ENCODE measurements around the gene ANXA11.

Gene ANXA11

DNA sequence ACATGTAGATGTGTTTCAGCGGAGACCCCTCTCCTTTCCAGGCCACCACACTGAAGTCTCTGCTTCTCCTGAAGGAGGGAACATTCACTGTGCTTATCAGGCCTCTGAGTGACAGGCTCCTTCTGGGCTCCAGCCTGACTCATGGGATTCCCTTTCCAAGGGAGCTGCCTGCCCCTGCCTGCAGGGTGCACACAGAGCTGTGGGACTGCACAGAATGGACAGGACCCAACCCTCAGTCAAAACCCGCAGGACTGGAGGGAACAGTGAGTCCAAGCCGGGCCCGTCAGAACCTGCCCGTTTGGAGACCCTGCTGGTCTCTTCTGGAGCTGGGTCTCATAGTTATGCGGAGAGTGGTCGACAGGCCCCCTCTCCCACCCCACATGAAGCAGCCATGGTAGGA, 40.2 kb downstream of the ANXA11 start:
- DNase-seq (ENCODE audit: low read depth), result peak; percentile 73

DNA sequence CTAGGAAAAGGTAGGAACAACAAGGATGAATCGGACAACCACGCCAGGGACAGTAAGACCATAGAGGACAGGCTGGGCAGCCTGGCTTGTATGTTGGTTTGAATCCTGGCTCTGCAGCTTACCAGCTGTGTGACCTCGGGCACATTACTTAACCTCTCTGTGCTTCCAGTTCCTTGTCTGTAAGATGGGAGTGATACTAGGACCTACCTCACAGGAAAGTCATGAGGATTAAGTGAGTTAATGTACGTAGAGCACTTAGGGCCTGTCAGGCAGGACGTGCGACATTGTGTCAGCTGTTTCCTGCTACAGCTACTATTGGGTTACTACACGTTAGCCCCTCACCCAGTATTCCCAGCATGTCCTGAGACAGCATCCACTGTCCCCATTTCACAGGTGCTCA, 40.7 kb downstream of the ANXA11 start:
- DNase-seq (ENCODE audit: low read depth), result no peak

DNA sequence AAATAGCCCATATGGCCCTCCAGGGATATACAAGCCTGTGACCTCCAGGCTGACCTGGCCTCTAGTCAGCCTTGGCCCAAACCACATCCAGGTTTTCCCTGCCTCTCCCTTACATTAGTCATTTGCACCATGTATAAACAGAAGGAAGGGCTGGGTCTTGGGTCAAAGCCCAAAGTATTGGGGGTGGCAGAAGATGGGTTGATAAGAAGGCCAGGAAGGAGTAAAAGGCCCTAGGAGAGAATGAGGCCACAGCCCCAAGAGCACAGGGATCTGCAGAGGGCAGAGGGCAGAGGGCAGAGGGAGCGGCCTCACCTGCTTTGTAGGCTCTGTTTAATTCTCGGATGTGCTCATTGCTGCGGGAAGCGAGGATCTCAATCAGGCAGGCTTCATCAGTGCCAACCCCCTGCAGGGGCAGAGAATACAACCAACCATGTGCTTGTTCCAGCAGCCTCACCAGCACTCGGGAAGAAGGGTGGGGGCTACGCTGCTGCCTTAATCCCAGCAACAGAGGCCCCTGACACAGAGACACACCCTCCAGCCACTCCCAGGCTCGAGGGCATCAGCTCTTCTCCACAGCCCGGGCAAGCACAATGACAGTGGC, 41.5 kb downstream of the ANXA11 start:
- DNase-seq (ENCODE audit: low read depth), result peak; percentile 87

DNA sequence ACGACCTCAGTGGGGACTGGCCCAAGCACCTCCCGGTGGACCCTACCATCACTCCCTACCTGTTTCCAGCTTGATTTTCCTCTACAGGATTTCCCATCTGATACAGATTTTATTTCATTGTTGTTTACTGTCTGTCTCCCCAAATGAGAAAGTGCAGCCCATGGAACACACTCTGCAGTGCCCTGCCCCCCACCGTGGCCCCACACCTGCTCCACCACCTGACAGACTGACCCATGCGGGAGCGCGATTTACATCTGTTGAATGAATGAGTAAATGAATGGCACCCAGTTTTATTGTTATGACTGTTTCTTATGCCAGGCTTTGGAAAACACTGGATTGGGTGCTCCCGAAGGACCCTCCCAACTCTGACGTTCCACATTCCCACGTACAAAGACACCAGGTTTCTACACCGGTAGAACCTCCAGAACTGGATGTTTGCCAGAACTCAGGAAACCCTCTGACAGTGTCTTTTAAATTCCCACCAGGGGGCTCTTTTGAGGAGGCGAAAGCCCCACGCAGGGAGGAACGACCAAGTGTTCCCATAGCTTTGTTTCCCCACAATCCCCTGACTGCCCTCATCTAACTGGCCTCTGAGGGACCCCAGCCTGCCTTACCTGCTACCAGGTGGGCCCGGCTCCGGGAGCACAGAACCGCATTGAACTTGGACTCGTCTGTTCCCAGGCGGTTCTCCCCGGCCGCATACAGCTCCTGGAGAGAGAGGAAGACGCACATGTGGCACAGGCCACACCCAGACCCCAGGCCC, 43.8 kb downstream of the ANXA11 start:
- DNase-seq (ENCODE audit: low read depth), result no peak

DNA sequence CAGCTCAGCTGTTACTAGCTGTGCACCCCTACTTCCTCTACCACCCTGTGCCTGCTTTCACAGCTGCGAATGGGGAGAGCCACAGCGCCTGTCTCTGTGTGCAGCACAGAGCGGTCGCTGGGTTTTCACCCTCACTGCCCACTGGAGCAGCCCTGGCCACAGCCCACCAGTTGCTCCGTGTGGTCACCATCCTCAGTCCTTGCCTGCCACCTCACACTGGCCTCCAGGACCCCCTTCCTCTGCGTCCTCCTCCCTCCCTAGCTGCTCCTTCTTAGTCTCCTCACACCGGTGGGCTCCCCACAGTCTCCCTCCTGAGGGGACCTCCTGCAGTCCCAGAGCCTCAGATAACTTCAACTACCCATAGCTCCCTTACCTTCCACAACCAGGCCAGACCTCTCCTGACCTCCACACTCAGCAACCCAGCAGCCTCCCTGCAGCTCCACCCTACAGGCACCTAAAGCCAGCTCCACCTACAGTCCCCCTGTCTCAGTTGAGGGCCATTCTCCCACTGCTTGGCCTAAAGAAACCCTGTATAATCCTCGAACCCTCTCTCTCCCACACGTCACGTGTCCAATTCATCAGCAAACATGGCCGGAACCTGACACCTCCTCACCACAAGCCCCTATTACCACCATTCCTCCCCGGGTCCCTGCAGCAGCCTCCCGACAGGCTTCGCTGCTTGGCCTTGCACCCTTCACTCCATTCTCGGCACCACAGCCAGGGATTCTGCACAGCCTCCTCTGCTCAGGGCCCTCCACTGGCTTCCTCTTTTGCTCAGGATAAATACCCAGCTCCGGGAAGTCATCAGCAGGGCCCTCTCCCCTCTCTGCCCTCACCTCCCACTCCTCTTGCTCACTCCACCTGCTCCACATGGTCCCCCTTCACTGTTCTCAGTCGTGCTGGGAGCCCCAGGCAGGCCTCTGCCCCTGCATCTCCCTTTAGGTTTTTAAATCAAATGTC, 44.7 kb downstream of the ANXA11 start:
- DNase-seq (ENCODE audit: low read depth), result no peak

DNA sequence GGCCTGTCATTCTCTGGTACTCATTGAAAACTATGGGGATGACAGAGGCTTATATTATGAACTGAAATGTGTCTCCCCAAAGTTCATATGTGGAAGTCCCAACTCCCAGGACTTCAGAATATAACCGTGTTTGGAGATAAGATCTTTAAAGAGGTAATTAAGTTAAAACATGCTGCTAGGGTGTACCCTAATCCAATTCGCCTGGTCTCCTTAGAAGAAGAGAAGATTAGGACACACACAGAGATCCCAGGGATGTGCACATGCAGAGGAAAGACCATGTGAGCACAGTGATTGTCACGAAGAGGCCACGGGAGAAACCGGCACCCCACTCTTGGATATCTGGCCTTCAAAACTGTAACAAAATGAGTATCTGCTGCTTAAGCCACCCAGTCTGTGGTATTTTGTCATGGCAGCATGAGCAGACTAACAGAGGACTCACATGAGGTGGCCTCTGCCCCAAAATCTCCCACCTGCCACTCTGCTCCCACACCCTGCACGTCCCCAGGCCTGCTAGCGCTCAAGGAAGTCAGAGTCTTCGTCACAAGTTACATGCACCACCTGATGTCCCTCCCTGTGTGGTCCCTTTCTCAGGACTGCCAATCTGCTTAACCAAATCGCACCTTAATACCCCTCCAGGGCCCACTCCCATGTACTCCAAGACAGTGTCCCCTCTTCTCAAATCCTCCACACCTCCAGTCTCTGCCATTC, 46.0 kb downstream of the ANXA11 start:
- DNase-seq (ENCODE audit: low read depth), result no peak

DNA sequence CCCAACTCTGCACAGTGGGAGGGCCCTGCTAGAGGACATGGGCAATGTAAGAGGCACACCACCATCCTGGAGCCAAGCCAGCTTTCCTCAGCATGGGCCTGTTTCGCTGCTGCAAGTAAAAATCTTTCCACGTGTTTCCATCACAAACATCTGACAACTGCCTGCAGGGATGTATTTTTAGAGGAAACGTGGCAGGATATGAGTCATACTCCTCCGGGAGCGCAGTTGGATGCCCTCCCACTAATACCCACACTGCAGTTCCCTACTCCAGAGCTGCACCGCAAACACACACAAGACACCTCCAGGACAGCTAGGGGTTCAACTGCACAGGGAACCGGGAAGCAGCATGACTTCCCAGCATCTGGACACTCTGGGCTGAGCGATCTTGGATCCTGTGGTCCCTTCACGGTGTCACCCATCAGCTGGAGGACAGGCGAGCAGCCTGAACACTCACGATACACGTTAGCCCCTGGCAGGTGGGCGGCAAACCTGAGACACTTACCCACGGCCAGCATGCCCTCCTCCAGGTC, 46.7 kb downstream of the ANXA11 start:
- peak; percentile 97 for DNase-seq (ENCODE audit: low read depth)

DNA sequence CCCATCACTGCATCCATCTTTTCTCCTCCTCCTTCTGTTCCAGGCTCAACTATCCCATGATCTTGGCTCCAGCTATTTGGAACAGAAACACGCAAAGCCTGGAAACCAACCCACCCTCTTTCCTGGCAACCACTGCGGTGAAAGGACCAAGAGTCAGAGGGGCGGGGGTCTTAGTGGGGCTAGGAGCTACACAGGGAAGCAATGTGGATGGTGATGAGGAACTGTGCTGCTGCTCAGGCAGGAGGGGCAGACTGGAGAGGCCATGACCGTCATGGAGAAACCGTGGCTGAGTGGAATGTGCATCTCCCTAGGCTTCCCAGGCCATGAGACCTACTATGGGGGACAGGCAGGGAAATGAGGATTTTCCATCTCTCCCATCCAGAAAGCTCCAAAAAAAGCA, 47.2 kb downstream of the ANXA11 start:
- no peak for DNase-seq (ENCODE audit: low read depth)

DNA sequence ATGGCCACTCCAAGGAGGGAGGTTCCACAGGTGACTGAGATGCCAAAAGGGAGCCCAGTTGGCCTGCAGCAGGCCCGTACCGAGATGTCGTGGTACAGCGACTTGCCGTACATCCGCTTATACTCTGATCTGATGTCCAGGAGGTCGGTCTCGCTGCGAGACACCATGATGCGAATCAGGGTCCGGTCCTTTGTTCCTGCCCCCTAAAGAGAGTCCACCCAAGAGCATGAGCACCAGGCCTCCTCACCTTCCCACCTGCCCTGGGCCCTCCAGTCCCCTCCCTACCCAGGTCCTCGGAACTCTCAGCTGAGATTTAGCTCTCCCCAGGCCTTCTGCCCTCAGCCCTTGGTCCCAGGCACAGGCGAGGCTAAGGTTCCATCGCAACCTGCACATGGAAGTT, 47.8 kb downstream of the ANXA11 start:
- no peak for DNase-seq (ENCODE audit: low read depth)

DNA sequence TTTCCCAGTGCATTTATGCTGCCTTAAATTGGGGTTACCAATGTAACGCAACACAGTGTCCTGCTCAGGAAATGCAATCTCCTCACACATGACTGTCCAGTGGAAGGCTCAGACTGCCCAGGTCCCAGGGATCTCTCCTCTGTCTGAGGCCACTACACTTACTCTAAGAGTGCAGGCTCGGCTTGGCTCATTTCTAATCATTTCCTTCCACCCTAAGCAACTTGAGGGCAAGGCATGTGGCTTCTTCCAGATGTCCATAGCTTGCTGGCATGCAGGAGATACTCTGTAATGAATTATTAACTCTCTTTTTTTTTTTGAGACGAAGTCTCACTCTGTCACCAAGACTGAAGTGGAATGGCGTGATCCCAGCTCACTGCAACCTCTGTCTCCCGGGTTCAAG, 49.1 kb downstream of the ANXA11 start:
- no peak for DNase-seq (ENCODE audit: low read depth)

DNA sequence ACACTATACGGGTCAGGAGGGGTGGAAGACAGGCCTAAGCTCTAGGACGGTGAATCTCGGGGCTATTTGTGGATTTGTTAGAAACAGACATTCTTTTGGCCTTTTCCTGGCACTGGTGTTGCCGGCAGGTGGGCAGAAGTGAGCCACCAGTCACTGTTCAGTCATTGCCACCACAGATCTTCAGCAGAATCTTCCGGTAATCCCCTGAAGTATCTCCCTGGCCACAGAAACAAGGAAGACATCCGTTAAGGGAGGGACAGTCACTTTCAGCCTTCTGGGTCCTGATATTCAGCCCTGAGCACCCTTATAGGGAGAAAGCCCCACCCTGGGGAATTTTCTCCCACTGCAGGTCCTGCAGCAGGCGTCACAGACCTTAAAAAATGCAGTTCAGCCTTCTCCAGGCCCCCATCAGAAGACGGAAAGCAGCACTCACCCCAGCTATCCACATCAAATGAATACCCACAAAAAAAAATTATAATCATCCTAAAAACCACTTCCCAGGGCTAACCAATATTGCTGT, 49.6 kb downstream of the ANXA11 start:
- no peak for DNase-seq (ENCODE audit: low read depth)

DNA sequence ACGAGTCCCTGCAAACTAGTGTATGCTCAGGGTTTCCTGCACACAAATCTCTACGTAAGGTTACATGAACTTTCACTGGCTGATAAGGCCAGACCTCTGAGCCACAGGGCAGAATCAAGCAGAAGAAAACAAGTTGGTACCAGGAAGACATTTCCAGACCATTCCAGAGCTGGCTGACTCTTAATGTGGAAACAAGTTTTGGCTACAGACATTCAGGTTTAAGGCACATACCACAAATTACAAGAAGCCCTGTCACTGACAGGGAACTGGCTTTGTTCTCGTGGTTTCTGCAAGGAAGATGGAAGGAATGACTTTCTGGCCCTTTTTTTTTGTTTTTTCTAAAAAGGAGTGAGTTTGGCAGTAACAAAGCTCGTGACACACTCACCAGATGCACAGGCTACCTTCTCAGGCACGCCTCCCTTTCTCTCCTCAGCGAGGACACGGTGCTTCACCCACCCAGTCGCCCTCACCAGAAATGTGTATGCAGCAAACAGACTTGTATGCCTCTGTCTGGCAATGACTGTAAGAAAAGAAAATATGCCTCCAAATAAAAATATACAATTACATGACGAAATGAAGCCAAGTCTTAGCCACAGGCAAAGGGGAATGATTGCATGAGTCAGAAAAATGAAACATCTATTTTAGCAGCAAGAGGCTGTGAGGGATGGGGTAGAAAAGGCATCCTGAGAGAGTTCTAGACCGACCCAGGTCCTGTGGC, 50.2 kb downstream of the ANXA11 start:
- DNase-seq (ENCODE audit: low read depth), result peak; percentile 92

DNA sequence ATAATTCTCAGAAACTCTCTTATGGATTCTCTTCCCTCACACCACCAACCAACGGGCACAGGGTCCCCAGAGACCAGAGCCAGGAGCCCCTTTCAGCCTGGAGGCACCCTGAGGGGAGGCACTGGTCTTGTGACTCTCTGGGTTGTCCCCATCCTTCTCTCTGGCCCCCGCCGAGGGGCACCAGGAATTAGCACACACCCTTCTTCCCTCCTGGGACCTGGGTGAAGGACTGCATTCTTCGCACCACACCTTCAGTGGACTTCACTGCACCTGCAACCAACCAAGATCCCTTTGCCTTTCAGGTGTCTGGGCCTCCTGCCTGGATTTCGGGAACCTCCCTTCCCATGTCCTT, 50.7 kb downstream of the ANXA11 start:
- DNase-seq (ENCODE audit: low read depth), result no peak

DNA sequence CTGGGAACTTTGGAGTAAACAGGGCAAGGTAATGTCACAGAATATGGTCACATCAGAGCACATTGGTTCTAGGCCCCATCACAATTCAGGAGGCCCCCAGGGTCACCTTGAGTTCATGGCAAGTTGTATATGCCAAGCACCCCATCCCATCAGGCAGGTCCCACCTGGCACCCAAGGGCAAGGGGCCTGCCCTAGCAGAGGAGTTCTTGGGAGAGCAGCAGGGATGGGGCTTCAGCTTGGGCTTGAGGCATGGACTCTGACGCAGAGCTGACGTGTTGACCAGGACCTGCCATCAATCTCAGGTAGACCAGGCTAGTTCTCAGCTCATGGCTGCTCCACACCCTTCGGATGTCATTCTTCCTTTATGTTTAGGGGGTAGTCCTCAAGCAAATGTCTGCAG, 51.9 kb downstream of the ANXA11 start:
- DNase-seq (ENCODE audit: low read depth), result no peak

DNA sequence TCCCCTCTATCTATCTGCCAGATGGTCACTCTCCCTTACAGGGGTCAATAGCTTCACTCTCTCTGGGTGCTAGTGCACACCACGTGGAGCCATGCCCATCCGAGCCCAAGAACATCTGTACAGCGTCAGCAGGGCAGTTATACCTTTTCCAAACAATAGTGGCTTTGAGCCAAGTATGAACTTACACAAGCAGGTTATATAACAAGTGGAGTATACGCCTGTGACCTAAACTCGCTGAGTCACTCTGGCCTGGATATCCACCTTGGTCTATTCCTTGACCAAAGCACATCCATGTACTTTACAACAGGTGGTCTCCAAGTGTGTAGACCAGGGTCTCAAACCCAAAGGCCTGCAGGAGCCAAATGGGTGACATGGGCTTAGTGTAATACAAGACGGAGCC, 52.5 kb downstream of the ANXA11 start:
- no peak for DNase-seq (ENCODE audit: low read depth)

DNA sequence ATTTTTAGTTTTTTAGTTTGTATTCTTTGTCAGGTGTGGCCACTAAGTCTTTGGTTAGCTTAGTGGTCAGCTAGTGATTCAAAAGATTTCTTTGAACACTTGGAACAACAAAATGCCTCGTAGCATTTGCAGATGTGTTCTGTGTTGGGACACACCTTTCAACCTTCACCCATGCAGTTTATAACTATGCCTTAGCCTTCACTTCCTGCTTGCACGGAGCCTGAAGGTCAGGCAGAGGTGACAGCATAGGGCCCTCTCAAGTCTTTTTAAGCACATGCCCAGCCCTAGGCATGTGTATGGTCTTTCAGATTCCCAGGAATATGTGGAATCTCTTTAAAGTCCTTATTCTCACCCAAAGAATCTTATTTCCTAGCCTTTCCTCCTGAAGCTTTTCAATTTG, 55.2 kb downstream of the ANXA11 start:
- no peak for DNase-seq (ENCODE audit: low read depth)

DNA sequence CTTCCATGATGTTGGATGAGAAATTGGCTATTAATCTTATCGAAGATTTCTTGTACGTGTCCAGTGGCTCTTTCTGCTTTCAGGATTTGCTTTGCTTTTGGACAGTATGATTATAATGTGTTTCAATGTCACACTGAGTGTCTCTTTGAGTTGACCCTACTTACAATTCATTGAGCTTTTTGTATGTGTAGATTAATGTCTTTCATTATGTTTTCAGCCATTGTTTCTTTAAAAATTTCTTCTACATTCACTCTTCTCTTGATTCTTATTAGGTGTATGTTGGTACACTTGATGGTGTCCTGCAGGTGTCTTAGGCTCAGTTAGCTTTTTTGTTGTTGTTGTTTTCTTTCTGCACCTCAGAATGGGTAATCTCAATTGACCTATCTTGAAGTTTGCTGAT, 56.2 kb downstream of the ANXA11 start:
- DNase-seq (ENCODE audit: low read depth), result no peak

DNA sequence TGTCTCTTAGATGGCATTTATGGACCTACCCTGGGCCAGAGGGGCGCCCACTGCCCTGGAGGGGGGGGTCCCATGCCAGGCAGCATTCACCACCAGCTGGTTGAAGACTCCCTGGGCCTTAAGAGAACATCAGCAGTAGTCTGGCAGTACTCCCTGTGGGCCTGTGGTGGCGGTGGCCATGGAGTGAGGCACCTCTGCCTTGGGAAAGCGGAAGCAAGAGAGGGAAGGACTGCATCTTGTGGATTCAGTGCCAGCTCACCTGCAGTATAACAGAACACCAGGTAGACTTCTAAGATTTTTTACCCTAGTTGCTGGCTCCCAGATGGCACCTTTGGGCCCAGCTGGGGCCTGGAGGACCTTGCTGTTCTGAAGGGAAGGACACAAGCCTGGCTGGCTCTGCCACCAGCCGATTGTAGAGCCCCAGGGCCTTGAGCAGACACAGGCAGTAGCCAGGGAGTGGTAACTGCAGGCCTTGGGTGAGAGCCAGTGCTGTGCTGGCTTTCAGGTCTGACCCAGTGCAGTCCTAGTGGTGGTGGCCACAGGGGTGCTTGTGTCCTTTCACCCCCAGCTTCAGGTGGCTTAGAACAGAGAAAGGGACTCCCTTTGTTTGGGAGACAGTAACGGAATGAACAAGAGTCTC, 57.1 kb downstream of the ANXA11 start:
- no peak for DNase-seq (ENCODE audit: low read depth)

DNA sequence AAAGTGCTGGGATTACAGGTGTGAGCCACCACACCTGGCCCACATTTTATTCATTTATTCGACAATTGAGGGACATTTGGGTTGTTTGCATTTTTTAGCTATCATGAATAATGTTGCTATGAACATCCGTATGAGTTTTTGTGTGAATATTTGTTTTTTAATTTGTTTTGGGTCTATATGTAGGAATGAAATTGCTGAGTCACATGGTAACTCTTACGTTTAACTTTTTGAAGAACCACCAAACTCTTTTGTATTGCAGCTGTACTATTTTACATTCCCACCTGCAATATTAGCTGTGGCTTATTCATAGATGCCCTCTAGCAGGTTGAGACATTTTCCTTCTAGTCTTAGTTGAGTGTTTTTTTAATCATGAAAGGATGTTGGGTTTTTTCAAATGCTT, 58.4 kb downstream of the ANXA11 start:
- DNase-seq (ENCODE audit: low read depth), result no peak

DNA sequence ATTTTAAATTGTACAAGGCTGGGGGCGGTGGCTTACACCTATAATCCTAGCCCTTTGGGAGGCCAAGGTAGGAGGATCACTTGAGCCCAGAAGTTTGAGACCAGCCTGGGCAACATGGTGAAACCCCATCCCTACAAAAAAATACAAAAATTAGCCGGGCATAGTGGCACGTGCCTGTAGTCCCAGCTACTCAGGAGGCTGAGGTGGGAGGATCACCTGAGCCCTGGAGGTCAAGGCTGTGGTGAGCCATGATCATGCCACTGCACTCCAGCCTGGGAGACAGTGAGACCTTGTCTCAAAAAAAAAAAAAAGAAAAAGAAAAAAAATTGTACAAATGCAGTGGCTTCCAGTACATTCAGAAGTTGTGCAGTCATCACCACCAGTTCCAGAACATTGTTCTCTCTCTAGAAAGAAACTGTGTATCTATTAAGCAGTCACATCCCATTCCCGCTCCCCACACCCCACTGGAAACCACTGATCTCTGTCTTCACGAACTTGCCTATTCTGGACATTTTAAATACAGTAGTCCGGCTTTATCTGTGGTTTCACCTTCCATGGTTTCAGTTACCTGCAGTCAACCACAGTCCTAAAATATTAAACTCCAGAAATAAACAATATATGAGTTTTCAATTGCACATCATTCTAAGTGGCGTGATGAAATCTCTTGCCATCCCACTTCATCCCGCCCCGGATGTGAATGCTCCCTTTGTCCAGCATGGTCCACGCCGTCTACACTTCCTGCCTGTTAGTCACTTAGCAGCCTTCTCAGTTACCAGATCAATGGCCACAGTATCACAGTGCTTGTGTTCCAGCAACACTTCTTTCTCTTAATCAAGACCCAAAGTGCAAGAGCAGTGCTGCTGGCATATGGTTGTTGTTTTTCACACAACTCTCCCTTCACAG, 59.7 kb downstream of the ANXA11 start:
- DNase-seq (ENCODE audit: low read depth), result peak; percentile 43

All from amniotic epithelial cell (primary cell).